ENCODE data around the gene SYNM. TPM values are rescaled to one million over a fixed set of nuclear protein-coding genes. Genes with fewer than 3 reads are reported as not detected.
A peak's percentile ranks its signal among the peaks of the same experiment; 100 is the strongest.

SYNM gene
- total and polyA plus RNA-seq, 8 donors: 4.0 to 469 (median 146) TPM

- DNase-seq: no peak
- Histone ChIP-seq H3K36me3 (peaks cover 5 to 46% (median 33%) of the 10 kb centered on the region in 4 donors), H3K27ac (peak overlapping the region in 2 of 5 donors; percentile 43 to 96), H3K9me3 (no peaks in the 10 kb centered on the region), H3K4me3 (no peak overlapping the region), H3K27me3 (no peaks in the 10 kb centered on the region), H3K4me1 (peaks cover 16 to 62% (median 36%) of the 10 kb centered on the region in 4 donors)
- 81 to 99% (median 95%) methylated on average over 3 of the region's 3 CpGs for WGBS, 5 donors
- intact Hi-C loops (cut with DNase I; ENCODE audit: low total_unique reads): no loop called here
- TF ChIP-seq POLR2A (IDR thresholded peaks at IDR 0.05) (no peak), POLR2AphosphoS5 (IDR thresholded peaks at IDR 0.05) (no peak), EP300 (IDR thresholded peaks at IDR 0.05) (no peak)
- TF ChIP-seq, protein P1, sequence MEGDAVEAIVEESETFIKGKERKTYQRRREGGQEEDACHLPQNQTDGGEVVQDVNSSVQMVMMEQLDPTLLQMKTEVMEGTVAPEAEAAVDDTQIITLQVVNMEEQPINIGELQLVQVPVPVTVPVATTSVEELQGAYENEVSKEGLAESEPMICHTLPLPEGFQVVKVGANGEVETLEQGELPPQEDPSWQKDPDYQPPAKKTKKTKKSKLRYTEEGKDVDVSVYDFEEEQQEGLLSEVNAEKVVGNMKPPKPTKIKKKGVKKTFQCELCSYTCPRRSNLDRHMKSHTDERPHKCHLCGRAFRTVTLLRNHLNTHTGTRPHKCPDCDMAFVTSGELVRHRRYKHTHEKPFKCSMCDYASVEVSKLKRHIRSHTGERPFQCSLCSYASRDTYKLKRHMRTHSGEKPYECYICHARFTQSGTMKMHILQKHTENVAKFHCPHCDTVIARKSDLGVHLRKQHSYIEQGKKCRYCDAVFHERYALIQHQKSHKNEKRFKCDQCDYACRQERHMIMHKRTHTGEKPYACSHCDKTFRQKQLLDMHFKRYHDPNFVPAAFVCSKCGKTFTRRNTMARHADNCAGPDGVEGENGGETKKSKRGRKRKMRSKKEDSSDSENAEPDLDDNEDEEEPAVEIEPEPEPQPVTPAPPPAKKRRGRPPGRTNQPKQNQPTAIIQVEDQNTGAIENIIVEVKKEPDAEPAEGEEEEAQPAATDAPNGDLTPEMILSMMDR (IDR thresholded peaks at IDR 0.05): no peak
Measured at GRCh38 chr15:99126930-99127329, 22.1 kb downstream of the SYNM start.

- intact Hi-C loops (cut with DNase I; ENCODE audit: low total_unique reads): no loop called here
- Histone ChIP-seq H3K9me3 (no peaks in the 10 kb centered on the region), H3K36me3 (peaks cover 7 to 55% (median 38%) of the 10 kb centered on the region in 4 donors), H3K4me3 (no peak overlapping the region), H3K27me3 (no peaks in the 10 kb centered on the region), H3K27ac (peak overlapping the region in 2 of 5 donors; percentile 43 to 96), H3K4me1 (peaks cover 16 to 62% (median 36%) of the 10 kb centered on the region in 4 donors)
- no peak for DNase-seq
- no peak for TF ChIP-seq POLR2A (IDR thresholded peaks at IDR 0.05)
- no peak for TF ChIP-seq POLR2AphosphoS5 (IDR thresholded peaks at IDR 0.05)
- TF ChIP-seq, protein P1 (IDR thresholded peaks at IDR 0.05): no peak
- TF ChIP-seq EP300 (IDR thresholded peaks at IDR 0.05): no peak
- WGBS, 5 donors: 65 to 86% (median 77%) methylated on average over 3 of the region's 3 CpGs
Measured at GRCh38 chr15:99127773-99128172, 22.9 kb downstream of the SYNM start.

- TF ChIP-seq POLR2A (IDR thresholded peaks at IDR 0.05): no peak
- TF ChIP-seq EP300 (IDR thresholded peaks at IDR 0.05): no peak
- TF ChIP-seq, protein P1 (IDR thresholded peaks at IDR 0.05): no peak
- TF ChIP-seq POLR2AphosphoS5 (IDR thresholded peaks at IDR 0.05): no peak
- H3K9me3 ChIP-seq: no peaks in the 10 kb centered on the region
- intact Hi-C loops (cut with DNase I; ENCODE audit: low total_unique reads): no loop called here
- no peak for DNase-seq
- H3K36me3 ChIP-seq: peaks cover 7 to 55% (median 38%) of the 10 kb centered on the region in 4 donors
- H3K4me1 ChIP-seq: peaks cover 13 to 62% (median 33%) of the 10 kb centered on the region in 4 donors
- WGBS, 5 donors: 83 to 96% (median 88%) methylated on average over 6 of the region's 6 CpGs
- no peaks in the 10 kb centered on the region for H3K27me3 ChIP-seq
- H3K4me3 ChIP-seq: no peak overlapping the region
- peak overlapping the region in 3 of 5 donors; percentile 3 to 96 (median 35) for H3K27ac ChIP-seq
Measured at GRCh38 chr15:99128411-99128810, 23.5 kb downstream of the SYNM start.

DNA sequence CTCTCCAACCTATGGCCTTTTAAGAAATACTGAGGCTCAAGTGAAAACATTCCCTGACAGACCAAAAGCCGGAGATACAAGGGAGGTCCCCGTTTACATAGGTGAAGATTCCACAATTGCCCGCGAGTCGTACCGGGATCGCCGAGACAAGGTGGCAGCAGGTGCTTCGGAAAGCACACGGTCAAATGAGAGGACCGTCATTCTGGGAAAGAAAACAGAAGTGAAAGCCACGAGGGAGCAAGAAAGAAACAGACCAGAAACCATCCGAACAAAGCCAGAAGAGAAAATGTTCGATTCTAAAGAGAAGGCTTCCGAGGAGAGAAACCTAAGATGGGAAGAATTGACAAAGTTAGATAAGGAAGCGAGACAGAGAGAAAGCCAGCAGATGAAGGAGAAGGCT lies 24.8 kb downstream of the SYNM start:
- H3K36me3 ChIP-seq: peaks cover 7 to 55% (median 38%) of the 10 kb centered on the region in 4 donors
- no peak for DNase-seq
- no peak for TF ChIP-seq POLR2AphosphoS5 (IDR thresholded peaks at IDR 0.05)
- TF ChIP-seq EP300 (IDR thresholded peaks at IDR 0.05): no peak
- TF ChIP-seq POLR2A (IDR thresholded peaks at IDR 0.05): no peak
- TF ChIP-seq, protein P1 (IDR thresholded peaks at IDR 0.05): no peak
- 82 to 92% (median 90%) methylated on average over 16 of the region's 16 CpGs for WGBS, 5 donors
- no peaks in the 10 kb centered on the region for H3K9me3 ChIP-seq
- peaks cover under 1 to 61% (median 26%) of the 10 kb centered on the region in 4 donors for H3K4me1 ChIP-seq
- intact Hi-C loops (cut with DNase I; ENCODE audit: low total_unique reads): no loop called here
- no peaks in the 10 kb centered on the region for H3K27me3 ChIP-seq
- no peak overlapping the region for H3K4me3 ChIP-seq
- H3K27ac ChIP-seq: peak overlapping the region in 3 of 5 donors; percentile 35 to 96 (median 59)
